Neural cell (in vitro differentiated cells): ENCODE results near the gene B4GALT5. TPM values are rescaled to one million over a fixed set of nuclear protein-coding genes. Genes with fewer than 3 reads are reported as not detected.
"Not testable (repeated sequence)": the region's sequence is repeated elsewhere in the genome, so short reads cannot be mapped to it uniquely, and the experiment has no call there.

Source experiments
- H2AFZ ChIP-seq: fragments of 200-600, 300-800 bp; sonication (generic), shearing (Covaris generic); 2 replicates; pipeline ENCODE4 v1.6.0; 2014; ENCODE audit warnings: low read depth, mild to moderate bottlenecking, antibody characterized with exemption, low read length, moderate library complexity
- H3F3A ChIP-seq: fragments of 200-600 bp; shearing (Covaris generic); 2 replicates; pipeline ENCODE4 v1.6.1; 2016; ENCODE audit warnings: mild to moderate bottlenecking, moderate library complexity, mixed read lengths, antibody characterized with exemption, low read length; ENCODE audit not compliant: insufficient read depth, poor library complexity, severe bottlenecking
- H3K27ac ChIP-seq: fragments of 200-600, 300-800 bp; sonication (generic), shearing (Covaris generic); 2 replicates; pipeline ENCODE4 v1.5.1; 2014; ENCODE audit warnings: mild to moderate bottlenecking, low read length, moderate library complexity
- H3K27me3 ChIP-seq: fragments of 300-800, 200-600 bp; sonication (generic), shearing (Covaris generic); 2 replicates; pipeline ENCODE4 v1.6.0; 2014; ENCODE audit warnings: mild to moderate bottlenecking, low read depth, low read length, moderate library complexity; ENCODE audit not compliant: insufficient read depth
- H3K36me3 ChIP-seq: fragments of 300-800, 200-600 bp; sonication (generic), shearing (Covaris generic); 2 replicates; pipeline ENCODE4 v1.5.1; 2014; ENCODE audit warnings: mild to moderate bottlenecking, antibody characterized with exemption, low read length, moderate library complexity; ENCODE audit not compliant: insufficient read depth
- H3K4me2 ChIP-seq: fragments of 300-800, 200-600 bp; sonication (generic), shearing (Covaris generic); 2 replicates; pipeline ENCODE4 v1.6.0; 2014; ENCODE audit warnings: mild to moderate bottlenecking, low read length
- H3K4me3 ChIP-seq: fragments of 300-800, 200-600 bp; sonication (generic), shearing (Covaris generic); 2 replicates; pipeline ENCODE4 v1.5.1; 2014; ENCODE audit warnings: mild to moderate bottlenecking, low read length, moderate library complexity
- H3K79me2 ChIP-seq: fragments of 200-600 bp; shearing (Covaris generic); replicated peaks from 2 replicates; pipeline ENCODE4 v1.6.0; 2014; ENCODE audit warnings: mild to moderate bottlenecking, low read length, moderate library complexity; ENCODE audit not compliant: insufficient read depth
- H3K9ac ChIP-seq: fragments of 300-800, 200-600 bp; sonication (generic), shearing (Covaris generic); 2 replicates; pipeline ENCODE4 v1.6.1; 2016; ENCODE audit warnings: mild to moderate bottlenecking, low read length, mixed read lengths
- H3K9me2 ChIP-seq: fragments of 200-600 bp; shearing (Covaris generic); 2 replicates; pipeline ENCODE4 v1.6.1; 2016; ENCODE audit warnings: mild to moderate bottlenecking, low read length, mixed read lengths; ENCODE audit not compliant: insufficient read depth
- H3K9me3 ChIP-seq: fragments of 200-600, 300-800 bp; sonication (generic), shearing (Covaris generic); 2 replicates; pipeline ENCODE4 v1.6.1; 2016; ENCODE audit warnings: mild to moderate bottlenecking, mixed run types, low read length, moderate library complexity, mixed read lengths
- H4K20me1 ChIP-seq: fragments of 200-600 bp; shearing (Covaris generic); 2 replicates; pipeline ENCODE4 v1.6.1; 2016; ENCODE audit warnings: mild to moderate bottlenecking, mixed run types; ENCODE audit not compliant: insufficient read depth
- CTCF ChIP-seq: fragments of 450-650 bp; IDR thresholded peaks from 2 replicates; pipeline ENCODE4 v1.5.1; 2014; ENCODE audit warnings: antibody characterized with exemption, mild to moderate bottlenecking, moderate library complexity; ENCODE audit not compliant: poor library complexity, severe bottlenecking
- EP300 ChIP-seq: fragments of 450-650 bp; conservative IDR thresholded peaks from 2 replicates; pipeline ENCODE4 v1.6.1; 2014; ENCODE audit warnings: antibody characterized with exemption, mild to moderate bottlenecking, moderate library complexity; ENCODE audit not compliant: poor library complexity, severe bottlenecking
- EZH2 ChIP-seq: fragments of 200-600, 300-800 bp; shearing (Covaris generic), sonication (generic); IDR thresholded peaks from 2 replicates; pipeline ENCODE4 v1.6.1; 2014; ENCODE audit warnings: antibody characterized with exemption, low read length, borderline replicate concordance, mild to moderate bottlenecking; ENCODE audit not compliant: insufficient read depth, poor library complexity, severe bottlenecking
- MXI1 ChIP-seq: fragments of 450-650 bp; conservative IDR thresholded peaks from 2 replicates; pipeline ENCODE4 v1.6.1; 2014; ENCODE audit warnings: antibody characterized with exemption, mild to moderate bottlenecking; ENCODE audit not compliant: poor library complexity, severe bottlenecking
- POLR2AphosphoS5 ChIP-seq: IDR thresholded peaks from 2 replicates; pipeline ENCODE4 v1.6.1; 2012
- RAD21 ChIP-seq: fragments of 450-650 bp; conservative IDR thresholded peaks from 2 replicates; pipeline ENCODE4 v1.6.1; 2014; ENCODE audit warnings: antibody characterized with exemption, mild to moderate bottlenecking, moderate library complexity
- REST ChIP-seq: IDR thresholded peaks from 2 replicates; pipeline ENCODE4 v1.6.1; 2012; ENCODE audit warnings: borderline replicate concordance
- SMC3 ChIP-seq: fragments of 450-650 bp; conservative IDR thresholded peaks from 2 replicates; pipeline ENCODE4 v1.6.1; 2014; ENCODE audit warnings: antibody characterized with exemption, mild to moderate bottlenecking, moderate library complexity; ENCODE audit not compliant: poor library complexity
- TAF1 ChIP-seq: IDR thresholded peaks from 2 replicates; pipeline ENCODE4 v1.6.1; 2012; ENCODE audit warnings: low read depth
- polyA plus RNA-seq: library from polyadenylated mRNA; depleted of rRNA; stranded (reverse); fragments of >200 nt; gene quantifications from 2 replicates; pipeline ENCODE4 v1.2.3, GENCODE V29; 2014

Gene B4GALT5
- polyA plus RNA-seq, 1 donor from 2014 or later, result 34.7 TPM

- Histone ChIP-seq H3K79me2 (no peaks in the 10 kb centered on the region), H3K27ac (no peak overlapping the region), H3K36me3 (no peaks in the 10 kb centered on the region), H3K4me3 (no peak overlapping the region), H3K9me3 (peaks cover 4% of the 10 kb centered on the region), H3K4me2 (no peak overlapping the region), H3K9ac (no peak overlapping the region), H3K9me2 (no peaks in the 10 kb centered on the region), H3F3A (no peaks in the 10 kb centered on the region), H2AFZ (no peak overlapping the region), H3K27me3 (no peaks in the 10 kb centered on the region), H4K20me1 (no peaks in the 10 kb centered on the region)
- no peak for TF ChIP-seq EP300
- no peak for TF ChIP-seq MXI1
- TF ChIP-seq CTCF, result no peak
- TF ChIP-seq EZH2, result no peak
- no peak for TF ChIP-seq SMC3
- TF ChIP-seq TAF1, result no peak
- TF ChIP-seq RAD21, result no peak
- no peak for TF ChIP-seq POLR2AphosphoS5
- TF ChIP-seq REST, result no peak
Measured at GRCh38 chr20:49630396-49630951, 83.2 kb downstream of the B4GALT5 start.

- Histone ChIP-seq H3K27ac (no peak overlapping the region), H3K27me3 (no peaks in the 10 kb centered on the region), H4K20me1 (no peaks in the 10 kb centered on the region), H3F3A (no peaks in the 10 kb centered on the region), H3K36me3 (no peaks in the 10 kb centered on the region), H3K9me2 (no peaks in the 10 kb centered on the region), H3K4me2 (no peak overlapping the region), H3K9ac (no peak overlapping the region), H2AFZ (no peak overlapping the region), H3K9me3 (peaks cover 4% of the 10 kb centered on the region), H3K4me3 (no peak overlapping the region), H3K79me2 (no peaks in the 10 kb centered on the region)
- TF ChIP-seq POLR2AphosphoS5 (no peak), REST (no peak), CTCF (no peak), EZH2 (no peak), MXI1 (no peak), TAF1 (no peak), RAD21 (no peak), EP300 (no peak), SMC3 (no peak)
Measured at GRCh38 chr20:49629606-49630005, 84.1 kb downstream of the B4GALT5 start.

DNA sequence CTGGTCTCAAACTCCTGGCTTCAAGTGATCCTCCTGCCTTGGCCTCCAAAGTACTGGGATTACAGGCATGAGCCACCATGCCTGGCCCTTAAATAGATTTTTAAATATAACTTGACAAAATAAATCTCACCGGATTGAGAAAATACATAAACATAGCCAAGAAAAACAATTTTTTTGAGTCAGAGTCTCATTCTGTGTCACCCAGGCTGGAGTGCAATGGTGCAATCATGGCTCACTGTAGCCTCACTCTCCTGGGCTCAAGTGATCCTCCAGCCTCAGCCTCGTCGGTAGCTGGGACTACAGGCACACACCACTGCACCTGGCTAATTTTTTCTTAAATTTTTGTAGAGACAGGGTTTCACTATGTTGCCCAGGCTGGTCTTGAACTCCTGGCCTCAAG, 85.4 kb downstream of the B4GALT5 start:
- H2AFZ ChIP-seq, H3K9me3 ChIP-seq, H3K9ac ChIP-seq, H4K20me1 ChIP-seq, H3K36me3 ChIP-seq, H3K4me3 ChIP-seq, H3K9me2 ChIP-seq, H3K27ac ChIP-seq, H3F3A ChIP-seq, H3K4me2 ChIP-seq, H3K27me3 ChIP-seq, H3K79me2 ChIP-seq: not testable (repeated sequence)
